Gastroesophageal sphincter (tissue), 4 donors: ENCODE data around the gene OFD1. TPM values are rescaled to one million over a fixed set of nuclear protein-coding genes. Genes with fewer than 3 reads are reported as not detected.

Source experiments
- ATAC-seq: fragments of 150-250 bp; one replicate; pipeline ENCODE4 v1.9.1; 2016; ENCODE audit warnings: mild to moderate bottlenecking, moderate library complexity
- H3K27ac ChIP-seq, 4 donors: fragments of 200-600 bp; sonication (generic) in 3 of 4; 1 replicate in 3 of 4; 2 replicates in 1 of 4; pipeline ENCODE4 v1.5.1; 2016 to 2019
- H3K27me3 ChIP-seq: fragments of 200-600 bp; sonication (generic); one replicate; pipeline ENCODE4 v1.5.1; 2019
- H3K36me3 ChIP-seq, 2 donors: fragments of 200-600 bp; sonication (generic); one replicate each; pipeline ENCODE4 v1.5.1; 2019; ENCODE audit warnings: control low read depth in 1 of 2
- H3K4me1 ChIP-seq, 3 donors: fragments of 200-600 bp; sonication (generic); 1 replicate in 2 of 3; 2 replicates in 1 of 3; pipeline ENCODE4 v1.5.1; 2016 to 2019; ENCODE audit warnings: control low read depth in 2 of 3
- H3K4me3 ChIP-seq, 2 donors: fragments of 200-600 bp; sonication (generic); one replicate each; pipeline ENCODE4 v1.5.1; 2019; ENCODE audit warnings: mild to moderate bottlenecking in 1 of 2, moderate library complexity in 1 of 2
- H3K9me3 ChIP-seq, 3 donors: fragments of 200-600 bp; sonication (generic); one replicate each; pipeline ENCODE4 v1.5.1; 2017 to 2019; ENCODE audit warnings: control low read depth in 2 of 3
- EP300 ChIP-seq: sonication (generic); formaldehyde crosslinking; IDR thresholded peaks from one replicate; pipeline ENCODE4 v1.6.1; 2017; ENCODE audit warnings: antibody characterized with exemption, mild to moderate bottlenecking
- POLR2A ChIP-seq, 2 donors: fragments of 450-650 bp; IDR thresholded peaks; one replicate each; pipeline ENCODE4 v1.6.1; 2017; ENCODE audit warnings: antibody characterized with exemption in 2 of 2, mild to moderate bottlenecking in 2 of 2, moderate library complexity in 1 of 2
- POLR2AphosphoS5 ChIP-seq: sonication (generic); formaldehyde crosslinking; IDR thresholded peaks from one replicate; pipeline ENCODE4 v1.6.1; 2017; ENCODE audit warnings: antibody characterized with exemption
- WGBS, 2 donors: methylation state at CpG; one replicate each; pipeline ENCODE4 v1.1.5; 2018; ENCODE audit warnings: low coverage in 1 of 2; 5-methylcytosine and 5-hydroxymethylcytosine counted together
- total RNA-seq, 4 donors: library from RNA; depleted of rRNA; stranded (reverse); fragments of >200 nt; gene quantifications; one replicate each; pipeline ENCODE4 v1.1.0, GENCODE V29; 2016
- TF ChIP-seq, protein P1 (sequence below), 4 experiments: fragments of 200-600 bp in 2 of 4; fragments of 450-650 bp in 2 of 4; sonication (generic) in 1 of 4; IDR thresholded peaks; one replicate each; pipeline ENCODE4 v1.5.1; 2017 to 2019; ENCODE audit warnings: antibody characterized with exemption in 4 of 4, mild to moderate bottlenecking in 2 of 4, moderate library complexity in 2 of 4

Gene OFD1
- total RNA-seq, 4 donors from 2014 or later: 15.2 to 26.6 (median 22.5) TPM

DNA sequence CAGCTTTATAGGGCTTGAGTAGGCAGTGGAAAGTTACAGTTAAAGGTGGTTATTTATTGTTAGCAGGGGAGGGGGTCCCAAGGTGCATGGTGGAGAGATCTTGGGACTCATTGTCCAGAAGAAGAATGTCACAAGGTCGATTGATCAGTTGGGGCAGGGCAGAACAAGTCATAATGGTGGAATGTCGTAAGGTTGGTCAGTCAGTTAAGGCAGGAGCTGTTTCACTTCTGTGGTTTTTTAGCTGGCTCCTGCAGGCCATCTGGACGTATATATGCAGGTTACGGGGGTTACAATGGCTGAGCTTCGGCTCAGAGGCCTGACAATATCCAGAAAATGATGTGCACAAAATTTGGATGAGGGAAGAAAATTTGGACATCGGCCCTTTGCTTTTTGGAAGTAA lies 7.1 kb downstream of the OFD1 start:
- H3K4me1 ChIP-seq: peaks cover 0 to 12% (median 0%) of the 10 kb centered on the region in 3 donors
- no peak overlapping the region for H3K27ac ChIP-seq
- no peaks in the 10 kb centered on the region for H3K9me3 ChIP-seq
- H3K27me3 ChIP-seq: no peaks in the 10 kb centered on the region
- peaks cover 0 to 22% of the 10 kb centered on the region in 2 donors for H3K36me3 ChIP-seq
- no peak for ATAC-seq
- no peak overlapping the region for H3K4me3 ChIP-seq
- WGBS, 2 donors: 83% methylated on average over 6 of the region's 6 CpGs; no CpG with 5 or more reads in 1 of the 2 donors
- TF ChIP-seq EP300: no peak
- no peak for TF ChIP-seq POLR2AphosphoS5
- TF ChIP-seq, protein P1, sequence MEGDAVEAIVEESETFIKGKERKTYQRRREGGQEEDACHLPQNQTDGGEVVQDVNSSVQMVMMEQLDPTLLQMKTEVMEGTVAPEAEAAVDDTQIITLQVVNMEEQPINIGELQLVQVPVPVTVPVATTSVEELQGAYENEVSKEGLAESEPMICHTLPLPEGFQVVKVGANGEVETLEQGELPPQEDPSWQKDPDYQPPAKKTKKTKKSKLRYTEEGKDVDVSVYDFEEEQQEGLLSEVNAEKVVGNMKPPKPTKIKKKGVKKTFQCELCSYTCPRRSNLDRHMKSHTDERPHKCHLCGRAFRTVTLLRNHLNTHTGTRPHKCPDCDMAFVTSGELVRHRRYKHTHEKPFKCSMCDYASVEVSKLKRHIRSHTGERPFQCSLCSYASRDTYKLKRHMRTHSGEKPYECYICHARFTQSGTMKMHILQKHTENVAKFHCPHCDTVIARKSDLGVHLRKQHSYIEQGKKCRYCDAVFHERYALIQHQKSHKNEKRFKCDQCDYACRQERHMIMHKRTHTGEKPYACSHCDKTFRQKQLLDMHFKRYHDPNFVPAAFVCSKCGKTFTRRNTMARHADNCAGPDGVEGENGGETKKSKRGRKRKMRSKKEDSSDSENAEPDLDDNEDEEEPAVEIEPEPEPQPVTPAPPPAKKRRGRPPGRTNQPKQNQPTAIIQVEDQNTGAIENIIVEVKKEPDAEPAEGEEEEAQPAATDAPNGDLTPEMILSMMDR (IDR thresholded peaks at IDR 0.05): no peak
- no peak for TF ChIP-seq POLR2A (IDR thresholded peaks at IDR 0.05)

DNA sequence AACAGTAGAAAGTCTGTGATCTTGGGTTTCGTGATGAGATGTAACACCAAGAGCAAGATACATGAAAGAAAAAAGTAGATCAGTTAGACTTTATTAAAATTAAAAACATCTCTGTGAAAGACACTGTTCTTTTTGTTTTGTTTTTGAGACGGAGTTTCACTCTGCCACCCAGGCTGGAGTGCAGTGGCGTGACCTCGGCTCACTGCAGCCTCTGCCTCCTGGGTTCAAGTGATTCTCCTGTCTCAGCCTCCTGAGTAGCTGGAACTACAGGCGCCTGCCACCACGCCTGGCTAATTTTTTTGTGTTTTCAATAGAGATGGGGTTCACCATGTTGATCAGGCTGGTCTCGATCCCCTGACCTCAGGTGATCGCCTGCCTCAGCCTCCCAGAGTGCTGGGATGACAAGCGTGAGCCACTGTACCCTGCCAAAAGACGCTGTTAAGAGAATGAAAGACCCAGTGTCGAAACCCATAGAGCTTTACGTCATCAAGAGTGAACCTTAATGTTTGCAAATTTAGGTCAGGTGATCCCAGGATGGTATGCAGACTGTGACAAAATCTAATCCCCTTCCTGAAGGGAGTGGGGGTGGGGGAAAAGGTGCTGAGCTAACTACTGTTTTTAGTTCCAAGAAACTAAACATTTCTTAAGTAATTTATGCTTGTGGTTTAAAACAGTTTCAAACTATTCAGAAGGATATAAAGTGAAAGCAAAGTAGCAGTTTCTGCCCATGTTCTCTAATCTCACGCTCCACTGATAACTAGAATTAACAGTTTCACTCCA lies 8.0 kb downstream of the OFD1 start:
- peaks cover 0 to 4% (median 0%) of the 10 kb centered on the region in 3 donors for H3K4me1 ChIP-seq
- no peak overlapping the region for H3K4me3 ChIP-seq
- no peaks in the 10 kb centered on the region for H3K27me3 ChIP-seq
- no peaks in the 10 kb centered on the region for H3K9me3 ChIP-seq
- H3K27ac ChIP-seq: peak overlapping the region in 3 of 4 donors; percentile 32 to 64 (median 41)
- no peak for TF ChIP-seq EP300
- peak; percentile 35 for TF ChIP-seq POLR2AphosphoS5
- 51 to 79% methylated on average over 6 to 11 of the region's 13 CpGs for WGBS, 2 donors
- peaks cover 0 to 27% of the 10 kb centered on the region in 2 donors for H3K36me3 ChIP-seq
- ATAC-seq: peak; percentile 65

DNA sequence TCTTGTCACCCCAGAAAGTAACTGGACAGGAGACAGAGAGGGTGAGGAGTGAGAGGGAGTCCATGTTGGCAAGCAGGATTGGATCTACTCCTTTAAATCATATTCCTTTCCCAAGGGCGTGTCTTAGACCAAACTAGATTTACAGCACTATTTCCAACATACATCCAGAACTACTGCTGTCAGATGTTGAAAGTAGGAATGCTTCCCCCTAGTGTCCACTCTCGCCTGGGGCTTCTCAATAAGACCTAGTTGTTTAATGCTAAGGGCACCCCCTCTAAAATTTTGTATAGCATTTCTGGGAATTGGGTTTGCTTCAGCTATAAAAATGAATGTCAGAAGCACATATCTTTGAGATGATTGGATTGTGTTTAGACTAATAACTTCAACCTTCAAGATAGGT lies 13.3 kb downstream of the OFD1 start:
- Histone ChIP-seq H3K4me3 (no peak overlapping the region), H3K27me3 (no peaks in the 10 kb centered on the region), H3K9me3 (no peaks in the 10 kb centered on the region), H3K4me1 (peaks cover 0 to 4% (median 0%) of the 10 kb centered on the region in 3 donors), H3K27ac (no peak overlapping the region), H3K36me3 (peaks cover 0 to 31% of the 10 kb centered on the region in 2 donors)
- TF ChIP-seq POLR2A (IDR thresholded peaks at IDR 0.05) (no peak), POLR2AphosphoS5 (no peak), EP300 (no peak)
- TF ChIP-seq, protein P1 (IDR thresholded peaks at IDR 0.05): peak; percentile 24 to 41 (median 32)
- peak; percentile 19 for ATAC-seq
- WGBS, 2 donors: 8 to 53% methylated on average over 2 of the region's 2 CpGs

DNA sequence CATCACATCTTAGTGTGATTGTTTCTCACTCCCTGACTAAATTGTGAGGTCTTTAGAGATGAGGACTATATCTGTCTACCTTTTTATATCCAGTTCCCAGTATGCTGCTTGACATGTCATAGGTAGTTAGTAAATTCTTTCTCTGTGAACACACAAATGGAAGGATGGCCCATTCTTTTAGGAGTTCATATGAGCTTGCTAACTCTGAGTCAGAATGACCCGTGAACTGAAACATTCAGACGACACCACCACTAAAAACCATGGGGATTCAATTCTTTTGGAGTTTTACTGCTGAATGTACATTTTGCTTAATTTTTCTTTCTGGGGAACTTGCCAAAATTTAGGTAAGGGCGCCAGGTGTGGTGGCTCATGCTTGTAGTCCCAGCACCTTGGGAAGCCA lies 13.9 kb downstream of the OFD1 start:
- Histone ChIP-seq H3K36me3 (peaks cover 0 to 31% of the 10 kb centered on the region in 2 donors), H3K4me1 (no peaks in the 10 kb centered on the region), H3K4me3 (no peak overlapping the region), H3K9me3 (no peaks in the 10 kb centered on the region), H3K27me3 (no peaks in the 10 kb centered on the region), H3K27ac (no peak overlapping the region)
- WGBS, 2 donors: 40 to 95% methylated on average over 1 to 3 of the region's 3 CpGs
- ATAC-seq: no peak
- TF ChIP-seq POLR2A (IDR thresholded peaks at IDR 0.05) (no peak), POLR2AphosphoS5 (no peak), EP300 (no peak)

DNA sequence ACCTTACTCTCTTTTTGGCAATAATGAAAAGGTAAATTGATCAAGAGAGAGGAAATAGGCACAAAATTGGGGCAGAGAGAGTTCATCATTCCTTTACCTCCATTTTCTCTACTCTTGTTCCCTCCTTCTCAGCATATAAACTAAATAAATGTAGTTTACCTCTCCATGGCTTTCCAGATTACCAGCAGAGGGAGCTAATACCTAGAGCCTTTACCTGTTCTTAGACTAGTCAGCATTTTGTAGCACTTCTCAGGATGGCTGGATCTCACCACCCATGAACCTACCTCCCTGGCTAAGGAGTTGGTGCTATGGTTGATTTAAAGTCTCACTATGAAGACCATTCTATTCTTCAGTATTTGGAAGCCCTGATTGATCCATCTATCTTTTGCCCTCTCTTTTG lies 15.7 kb downstream of the OFD1 start:
- ATAC-seq: peak; percentile 50
- Histone ChIP-seq H3K4me3 (no peak overlapping the region), H3K9me3 (no peaks in the 10 kb centered on the region), H3K27me3 (no peaks in the 10 kb centered on the region), H3K27ac (no peak overlapping the region), H3K4me1 (no peaks in the 10 kb centered on the region), H3K36me3 (peaks cover 0 to 33% of the 10 kb centered on the region in 2 donors)
- TF ChIP-seq POLR2A (IDR thresholded peaks at IDR 0.05): no peak
- TF ChIP-seq POLR2AphosphoS5: no peak
- TF ChIP-seq, protein P1 (IDR thresholded peaks at IDR 0.05): peak in 2 of 4 experiments; percentile 35 to 67
- TF ChIP-seq EP300: no peak

DNA sequence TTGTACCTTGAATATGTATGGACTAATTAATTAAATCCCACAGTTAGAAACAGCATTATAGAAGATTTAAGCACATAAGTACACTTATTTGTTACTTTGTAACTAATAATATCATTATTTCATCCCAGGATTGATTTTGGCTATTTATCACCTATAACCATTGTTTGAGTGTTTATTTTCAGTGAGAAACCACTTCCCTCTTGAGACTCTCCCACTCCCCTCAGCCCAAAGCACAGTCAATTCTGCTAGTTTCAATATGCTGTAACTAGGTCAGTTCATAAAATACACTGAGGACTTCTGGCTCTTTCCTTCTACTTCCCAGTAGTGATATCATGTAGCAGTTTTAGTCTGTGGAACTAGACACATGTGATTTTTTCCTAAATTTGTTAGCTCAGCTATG lies 16.3 kb downstream of the OFD1 start:
- H3K36me3 ChIP-seq: peaks cover 0 to 28% of the 10 kb centered on the region in 2 donors
- H3K9me3 ChIP-seq: no peaks in the 10 kb centered on the region
- H3K27me3 ChIP-seq: no peaks in the 10 kb centered on the region
- H3K4me1 ChIP-seq: no peaks in the 10 kb centered on the region
- no peak overlapping the region for H3K4me3 ChIP-seq
- no peak for ATAC-seq
- TF ChIP-seq, protein P1 (IDR thresholded peaks at IDR 0.05): no peak
- H3K27ac ChIP-seq: no peak overlapping the region
